Ovary (tissue), 9 donors: Measurements from ENCODE around the gene DOCK1. TPM values are rescaled to one million over a fixed set of nuclear protein-coding genes. Genes with fewer than 3 reads are reported as not detected.

ENCODE experiments used
- DNase-seq, 5 donors: peaks; one replicate each; pipeline ENCODE4 v3.0.0-alpha.2; 2019 to 2020
- H3K27ac ChIP-seq, 2 donors: fragments of 200-600 bp; one replicate each; pipeline versions ENCODE4 v1.5.1 to v1.8.0; 2019 to 2022
- H3K27me3 ChIP-seq: fragments of 200-600 bp; one replicate; pipeline ENCODE4 v1.8.0; 2022
- H3K36me3 ChIP-seq: fragments of 200-600 bp; sonication (generic); one replicate; pipeline ENCODE4 v1.5.1; 2019
- H3K4me1 ChIP-seq: one replicate; pipeline ENCODE4 v1.8.1; 2013; ENCODE audit warnings: mild to moderate bottlenecking, moderate library complexity; ENCODE audit not compliant: insufficient read depth
- H3K4me3 ChIP-seq: fragments of 200-600 bp; sonication (generic); one replicate; pipeline ENCODE4 v1.5.1; 2017
- H3K9me3 ChIP-seq, 2 donors: fragments of 200-600 bp in 1 of 2; sonication (generic) in 1 of 2; one replicate each; pipeline versions ENCODE4 v1.5.1 to v1.8.1; 2013 to 2019; ENCODE audit warnings: mild to moderate bottlenecking in 1 of 2, moderate library complexity in 1 of 2
- EP300 ChIP-seq: sonication (generic); formaldehyde crosslinking; IDR thresholded peaks from one replicate; pipeline ENCODE4 v1.6.1; 2017; ENCODE audit warnings: antibody characterized with exemption
- POLR2A ChIP-seq: fragments of 450-650 bp; IDR thresholded peaks from one replicate; pipeline ENCODE4 v1.6.1; 2017; ENCODE audit warnings: antibody characterized with exemption, mild to moderate bottlenecking, moderate library complexity
- WGBS, 3 donors: extraction: QIAGEN DNeasy Blood & Tissue Kit in 1 of 3; methylation state at CpG; one replicate each; pipeline versions ENCODE4 v1.1.5 to v1.1.7; 2013 to 2017; 5-methylcytosine and 5-hydroxymethylcytosine counted together
- intact Hi-C, 4 donors: fragments of 100-400 bp; cut with DNase I; formaldehyde crosslinking; loops; one replicate each; pipeline versions ENCODE4 v1.11.0 to v1.15.1; 2022 to 2023
- polyA plus RNA-seq, 2 donors: library from polyadenylated mRNA; stranded (reverse); fragments of 200-250 nt in 1 of 2; fragments of 350-450 nt in 1 of 2; fragmentation: Illumina TruSeq in 1 of 2; extraction: RNeasy Lipid Tissue Mini Kit (QIAGEN cat#74804) in 1 of 2; gene quantifications; one replicate each; pipeline ENCODE4 v1.2.3, GENCODE V29; 2013 to 2014
- total RNA-seq, 7 donors: library from RNA; depleted of rRNA in 2 of 7; stranded (reverse); fragments of >200 nt in 2 of 7; fragmentation: NEBNext Ultra II Directional in 3 of 7; extraction: Animal tissue kit (Norgen Biotek cat#: 25700) in 3 of 7; gene quantifications; one replicate each; pipeline versions ENCODE4 v1.1.0 to v1.2.4, GENCODE V29; 2016 to 2023
- TF ChIP-seq, protein P1 (sequence below), 3 donors: fragments of 450-650 bp in 2 of 3; fragments of 200-600 bp in 1 of 3; IDR thresholded peaks; one replicate each; pipeline versions ENCODE4 v1.5.1 to v1.8.0; 2016 to 2022; ENCODE audit warnings: antibody characterized with exemption in 3 of 3, mild to moderate bottlenecking in 1 of 3
- donor health status: DM: no; HTN: no; CAD: no; lungs with moderate emphysema.
- donor health status: DM: no; HTN: no; CAD: no.
- donor health status: Bipolar disorder and iron deficiency.
- donor health status: DM: yes; HTN: yes; CAD: no.
- donor health status: DM: no; HTN: no; CAD: no.
- donor health status: DM: yes; HTN: yes; CAD: no.

DOCK1 gene
- total and polyA plus RNA-seq, 9 donors: 24.7 to 68.3 (median 51.1) TPM

GRCh38 chr10:127003032-127003685, 97.9 kb downstream of the DOCK1 start:
- H3K27ac ChIP-seq: no peak overlapping the region
- no peaks in the 10 kb centered on the region for H3K9me3 ChIP-seq
- DNase-seq: no peak
- TF ChIP-seq, protein P1, sequence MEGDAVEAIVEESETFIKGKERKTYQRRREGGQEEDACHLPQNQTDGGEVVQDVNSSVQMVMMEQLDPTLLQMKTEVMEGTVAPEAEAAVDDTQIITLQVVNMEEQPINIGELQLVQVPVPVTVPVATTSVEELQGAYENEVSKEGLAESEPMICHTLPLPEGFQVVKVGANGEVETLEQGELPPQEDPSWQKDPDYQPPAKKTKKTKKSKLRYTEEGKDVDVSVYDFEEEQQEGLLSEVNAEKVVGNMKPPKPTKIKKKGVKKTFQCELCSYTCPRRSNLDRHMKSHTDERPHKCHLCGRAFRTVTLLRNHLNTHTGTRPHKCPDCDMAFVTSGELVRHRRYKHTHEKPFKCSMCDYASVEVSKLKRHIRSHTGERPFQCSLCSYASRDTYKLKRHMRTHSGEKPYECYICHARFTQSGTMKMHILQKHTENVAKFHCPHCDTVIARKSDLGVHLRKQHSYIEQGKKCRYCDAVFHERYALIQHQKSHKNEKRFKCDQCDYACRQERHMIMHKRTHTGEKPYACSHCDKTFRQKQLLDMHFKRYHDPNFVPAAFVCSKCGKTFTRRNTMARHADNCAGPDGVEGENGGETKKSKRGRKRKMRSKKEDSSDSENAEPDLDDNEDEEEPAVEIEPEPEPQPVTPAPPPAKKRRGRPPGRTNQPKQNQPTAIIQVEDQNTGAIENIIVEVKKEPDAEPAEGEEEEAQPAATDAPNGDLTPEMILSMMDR (IDR thresholded peaks at IDR 0.05): no peak
- TF ChIP-seq POLR2A (no peak), EP300 (no peak)
- intact Hi-C loops: no loop called here
- WGBS, 3 donors: 92 to 97% (median 95%) methylated on average over 9 of the region's 9 CpGs
- no peaks in the 10 kb centered on the region for H3K4me1 ChIP-seq
- H3K4me3 ChIP-seq: no peak overlapping the region
- H3K27me3 ChIP-seq: no peaks in the 10 kb centered on the region
- H3K36me3 ChIP-seq: no peaks in the 10 kb centered on the region

DNA sequence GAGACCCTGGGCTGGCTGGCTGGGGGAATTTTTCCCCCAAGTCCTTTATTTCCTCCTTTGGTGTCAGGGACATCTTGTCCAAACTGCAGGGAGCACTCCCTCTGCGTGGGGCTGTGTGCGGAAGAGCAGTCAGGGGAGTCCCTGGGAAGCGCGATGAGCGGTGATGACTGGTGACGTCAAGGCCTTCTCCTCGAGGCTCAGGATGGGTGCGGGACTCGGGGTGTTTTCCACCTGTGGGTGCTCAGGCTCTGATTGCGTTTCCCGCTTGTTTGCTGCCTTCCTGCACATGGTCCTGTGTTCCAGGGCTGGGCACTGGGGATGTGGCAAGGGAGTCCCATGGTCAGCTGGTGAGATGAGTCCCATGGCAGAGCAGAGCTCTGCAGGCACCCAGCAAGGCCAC, 101.2 kb downstream of the DOCK1 start:
- no peaks in the 10 kb centered on the region for H3K4me1 ChIP-seq
- no peaks in the 10 kb centered on the region for H3K9me3 ChIP-seq
- no peak overlapping the region for H3K27ac ChIP-seq
- TF ChIP-seq, protein P1 (IDR thresholded peaks at IDR 0.05): no peak
- TF ChIP-seq EP300 (no peak), POLR2A (no peak)
- no peak for DNase-seq
- H3K4me3 ChIP-seq: no peak overlapping the region
- H3K27me3 ChIP-seq: no peaks in the 10 kb centered on the region
- intact Hi-C loops: no loop called here
- 93 to 94% (median 94%) methylated on average over 11 of the region's 11 CpGs for WGBS, 3 donors
- no peaks in the 10 kb centered on the region for H3K36me3 ChIP-seq

- TF ChIP-seq POLR2A (no peak), EP300 (no peak)
- TF ChIP-seq, protein P1 (IDR thresholded peaks at IDR 0.05): no peak
- no peaks in the 10 kb centered on the region for H3K27me3 ChIP-seq
- no peak overlapping the region for H3K27ac ChIP-seq
- no peaks in the 10 kb centered on the region for H3K9me3 ChIP-seq
- DNase-seq: no peak
- H3K4me1 ChIP-seq: peaks cover 4% of the 10 kb centered on the region
- H3K4me3 ChIP-seq: no peak overlapping the region
- intact Hi-C loops: no loop called here
- H3K36me3 ChIP-seq: no peaks in the 10 kb centered on the region
- WGBS, 3 donors: 84 to 86% (median 85%) methylated on average over 8 of the region's 8 CpGs
Measured at GRCh38 chr10:127009366-127009765, 104.1 kb downstream of the DOCK1 start.

DNA sequence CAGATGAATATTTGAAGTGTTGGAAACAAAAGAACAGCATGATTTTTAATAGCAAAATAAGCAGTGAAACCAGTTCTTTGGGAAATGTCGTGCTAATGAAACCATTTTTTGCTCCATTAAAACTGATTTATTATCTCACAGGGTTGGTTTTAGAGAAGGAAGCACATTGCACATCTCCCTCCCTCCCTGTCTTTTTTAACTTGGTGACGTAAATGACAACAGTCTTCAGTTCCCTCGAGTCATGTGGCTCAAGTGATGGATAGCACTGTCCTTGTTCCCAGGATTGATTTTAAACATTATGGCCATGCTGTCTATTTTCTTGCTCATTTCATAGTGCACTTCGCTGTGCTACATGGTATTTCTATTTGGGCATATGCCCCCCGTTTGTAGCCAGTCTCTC, 105.9 kb downstream of the DOCK1 start:
- DNase-seq: no peak
- 69 to 75% (median 70%) methylated on average over 5 of the region's 5 CpGs for WGBS, 3 donors
- H3K9me3 ChIP-seq: no peaks in the 10 kb centered on the region
- H3K4me1 ChIP-seq: peaks cover 4% of the 10 kb centered on the region
- intact Hi-C loops: loop anchor here in 1 of 4 donors (5.0 kb wide), 1 partner anchor 639 kb away; no protein-coding TSS in a partner anchor
- no peaks in the 10 kb centered on the region for H3K36me3 ChIP-seq
- no peak overlapping the region for H3K4me3 ChIP-seq
- no peak overlapping the region for H3K27ac ChIP-seq
- no peaks in the 10 kb centered on the region for H3K27me3 ChIP-seq
- TF ChIP-seq, protein P1 (IDR thresholded peaks at IDR 0.05): no peak
- TF ChIP-seq EP300: no peak
- no peak for TF ChIP-seq POLR2A
